Small intestine (tissue), 7 donors: Measurements from ENCODE around the gene EPHA6. TPM values are rescaled to one million over a fixed set of nuclear protein-coding genes. Genes with fewer than 3 reads are reported as not detected.
"Not testable (repeated sequence)": the region's sequence is repeated elsewhere in the genome, so short reads cannot be mapped to it uniquely, and the experiment has no call there.

ENCODE experiments used
- DNase-seq, 2 donors: peaks; one replicate each; pipeline versions ENCODE4 v3.0.0 to v3.0.0-alpha.2; 2013
- FAIRE-seq: peaks from 2 replicates; lab custom pipeline; 2012; peaks lifted over from hg19 to GRCh38; lab: Jason Lieb, UNC
- H3K27ac ChIP-seq, 3 donors: one replicate each; pipeline ENCODE4 v1.5.1; 2013; ENCODE audit warnings: low read length in 2 of 3, mild to moderate bottlenecking in 2 of 3, control low read depth in 1 of 3, inconsistent platforms in 1 of 3, low read depth in 1 of 3, moderate library complexity in 1 of 3
- H3K27me3 ChIP-seq, 3 donors: one replicate each; pipeline ENCODE4 v1.6.1; 2013; ENCODE audit warnings: low read length in 3 of 3, inconsistent platforms in 1 of 3; ENCODE audit not compliant: control insufficient read depth in 3 of 3, insufficient read depth in 3 of 3
- H3K36me3 ChIP-seq, 3 donors: one replicate each; pipeline ENCODE4 v1.6.1; 2013; ENCODE audit warnings: low read length in 3 of 3, inconsistent platforms in 1 of 3, low read depth in 1 of 3, mild to moderate bottlenecking in 1 of 3, moderate library complexity in 1 of 3; ENCODE audit not compliant: control insufficient read depth in 3 of 3, insufficient read depth in 2 of 3
- H3K4me1 ChIP-seq, 3 donors: one replicate each; pipeline ENCODE4 v1.6.1; 2013; ENCODE audit warnings: low read length in 2 of 3, inconsistent platforms in 1 of 3, low read depth in 1 of 3, mild to moderate bottlenecking in 1 of 3, moderate library complexity in 1 of 3; ENCODE audit not compliant: control insufficient read depth in 3 of 3, insufficient read depth in 2 of 3
- H3K4me3 ChIP-seq, 3 donors: one replicate each; pipeline ENCODE4 v1.5.1; 2013; ENCODE audit warnings: low read length in 3 of 3, control low read depth in 1 of 3, inconsistent platforms in 1 of 3, low read depth in 1 of 3, mild to moderate bottlenecking in 1 of 3, moderate library complexity in 1 of 3
- H3K9me3 ChIP-seq, 2 donors: one replicate each; pipeline ENCODE4 v1.6.1; 2013; ENCODE audit warnings: low read depth in 1 of 2, low read length in 1 of 2; ENCODE audit not compliant: control insufficient read depth in 2 of 2, insufficient read depth in 1 of 2
- WGBS, 3 donors: extraction: QIAGEN DNeasy Blood & Tissue Kit; methylation state at CpG; one replicate each; pipeline ENCODE4 v1.1.7; 2013; 5-methylcytosine and 5-hydroxymethylcytosine counted together
- polyA plus RNA-seq, 4 donors: library from polyadenylated mRNA; stranded (reverse) in 3 of 4; unstranded in 1 of 4; fragments of 200-250 nt in 3 of 4; fragments of 120-200 nt in 1 of 4; gene quantifications; one replicate each; pipeline versions ENCODE4 v1.2.1 to v1.2.3, GENCODE V29; 2013
- donor health status: healthy with polysubstance abuse.
- donor health status: control.
- donor health status: control.
- donor health status: Bipolar disorder and iron deficiency.
- donor health status: healthy.

Gene EPHA6
- polyA plus RNA-seq, 4 donors = 0.03 to 0.78 TPM; not detected in 2

GRCh38 chr3:97010881-97011657 lies 196.7 kb downstream of the EPHA6 start:
- DNase-seq (no peak), FAIRE-seq (no peak)
- Histone ChIP-seq H3K36me3 (no peaks in the 10 kb centered on the region), H3K27ac (no peak overlapping the region), H3K9me3 (peaks cover 0 to 4% of the 10 kb centered on the region in 2 donors), H3K27me3 (no peaks in the 10 kb centered on the region), H3K4me1 (no peaks in the 10 kb centered on the region), H3K4me3 (no peak overlapping the region)
- 79 to 90% (median 90%) methylated on average over 2 of the region's 2 CpGs for WGBS, 3 donors

- FAIRE-seq (no peak), DNase-seq (no peak)
- Histone ChIP-seq H3K27me3 (no peaks in the 10 kb centered on the region), H3K27ac (no peak overlapping the region), H3K4me3 (no peak overlapping the region), H3K9me3 (peaks cover 0 to 5% of the 10 kb centered on the region in 2 donors), H3K4me1 (no peaks in the 10 kb centered on the region), H3K36me3 (no peaks in the 10 kb centered on the region)
- WGBS, 3 donors = 37 to 78% (median 72%) methylated on average over 1 of the region's 1 CpG
Observed at GRCh38 chr3:97021778-97022177, 207.4 kb downstream of the EPHA6 start.

- DNase-seq, FAIRE-seq, H3K36me3 ChIP-seq, H3K4me3 ChIP-seq, H3K9me3 ChIP-seq, H3K27ac ChIP-seq, H3K27me3 ChIP-seq, H3K4me1 ChIP-seq: not testable (repeated sequence)
- WGBS, 3 donors = 89 to 94% (median 90%) methylated on average over 8 of the region's 8 CpGs
Observed at GRCh38 chr3:97025612-97026011, 211.2 kb downstream of the EPHA6 start.

- H3K27me3 ChIP-seq = no peaks in the 10 kb centered on the region
- H3K9me3 ChIP-seq = no peaks in the 10 kb centered on the region
- no peak overlapping the region for H3K4me3 ChIP-seq
- H3K4me1 ChIP-seq = no peaks in the 10 kb centered on the region
- H3K27ac ChIP-seq = no peak overlapping the region
- WGBS, 3 donors = 81 to 96% (median 85%) methylated on average over 1 of the region's 1 CpG
- no peak for FAIRE-seq
- no peak for DNase-seq
- no peaks in the 10 kb centered on the region for H3K36me3 ChIP-seq
Observed at GRCh38 chr3:97029972-97030371, 215.6 kb downstream of the EPHA6 start.

GRCh38 chr3:97037294-97037943 lies 223.0 kb downstream of the EPHA6 start:
- 84 to 90% (median 89%) methylated on average over 3 of the region's 3 CpGs for WGBS, 3 donors
- no peak overlapping the region for H3K4me3 ChIP-seq
- H3K9me3 ChIP-seq = no peaks in the 10 kb centered on the region
- no peaks in the 10 kb centered on the region for H3K36me3 ChIP-seq
- no peak overlapping the region for H3K27ac ChIP-seq
- no peak for DNase-seq
- H3K27me3 ChIP-seq = no peaks in the 10 kb centered on the region
- no peak for FAIRE-seq
- H3K4me1 ChIP-seq = no peaks in the 10 kb centered on the region

GRCh38 chr3:97043411-97043810 lies 229.0 kb downstream of the EPHA6 start:
- Histone ChIP-seq H3K9me3 (no peaks in the 10 kb centered on the region), H3K4me3 (no peak overlapping the region), H3K27ac (no peak overlapping the region), H3K27me3 (no peaks in the 10 kb centered on the region), H3K4me1 (no peaks in the 10 kb centered on the region), H3K36me3 (no peaks in the 10 kb centered on the region)
- WGBS, 3 donors = 60 to 76% (median 72%) methylated on average over 2 of the region's 2 CpGs
- no peak for DNase-seq
- no peak for FAIRE-seq

GRCh38 chr3:97057365-97057764 lies 243.0 kb downstream of the EPHA6 start:
- no peak overlapping the region for H3K27ac ChIP-seq
- no peaks in the 10 kb centered on the region for H3K27me3 ChIP-seq
- H3K9me3 ChIP-seq = peaks cover 0 to 2% of the 10 kb centered on the region in 2 donors
- DNase-seq = no peak
- FAIRE-seq = no peak
- no peak overlapping the region for H3K4me3 ChIP-seq
- H3K36me3 ChIP-seq = no peaks in the 10 kb centered on the region
- WGBS, 3 donors = 74 to 85% (median 77%) methylated on average over 3 of the region's 3 CpGs
- no peaks in the 10 kb centered on the region for H3K4me1 ChIP-seq

- H3K4me1 ChIP-seq = no peaks in the 10 kb centered on the region
- no peak overlapping the region for H3K4me3 ChIP-seq
- no peaks in the 10 kb centered on the region for H3K36me3 ChIP-seq
- peaks cover 0 to 5% of the 10 kb centered on the region in 2 donors for H3K9me3 ChIP-seq
- no peak for DNase-seq
- 73 to 78% (median 75%) methylated on average over 1 of the region's 1 CpG for WGBS, 3 donors
- no peak overlapping the region for H3K27ac ChIP-seq
- no peaks in the 10 kb centered on the region for H3K27me3 ChIP-seq
- FAIRE-seq = no peak
Observed at GRCh38 chr3:97059168-97059567, 244.8 kb downstream of the EPHA6 start.
